Fibroblast of upper back skin (primary cell): ENCODE results near the gene ZNF646.

Experiments
- DNase-seq: peaks from one replicate; pipeline ENCODE4 v3.0.0-alpha.2; 2013

The ZNF646 gene

GRCh38 chr16:31063843-31064611 lies 10.2 kb upstream of the ZNF646 start:
- DNase-seq = no peak

- DNase-seq = peak; percentile 96
Measured at GRCh38 chr16:31064882-31065461, 9.2 kb upstream of the ZNF646 start.

GRCh38 chr16:31067342-31067741 lies 6.9 kb upstream of the ZNF646 start:
- DNase-seq = no peak

GRCh38 chr16:31071861-31072260 lies 2.4 kb upstream of the ZNF646 start:
- DNase-seq = peak; percentile 84

- DNase-seq = peak; percentile 22
Measured at GRCh38 chr16:31072540-31073141, 1.6 kb upstream of the ZNF646 start.

GRCh38 chr16:31073142-31073969 lies 866 bp upstream of the ZNF646 start:
- peak; percentile 87 for DNase-seq

GRCh38 chr16:31074814-31075183 lies 577 bp downstream of the ZNF646 start:
- DNase-seq = no peak

GRCh38 chr16:31076319-31076718 lies 2.1 kb downstream of the ZNF646 start:
- no peak for DNase-seq

- no peak for DNase-seq
Measured at GRCh38 chr16:31077024-31077423, 2.8 kb downstream of the ZNF646 start.

GRCh38 chr16:31077592-31078396 lies 3.6 kb downstream of the ZNF646 start:
- DNase-seq = no peak

- no peak for DNase-seq
Measured at GRCh38 chr16:31078597-31079341, 4.5 kb downstream of the ZNF646 start.

GRCh38 chr16:31079342-31079944 lies 5.2 kb downstream of the ZNF646 start:
- no peak for DNase-seq

- DNase-seq = no peak
Measured at GRCh38 chr16:31080035-31080629, 5.9 kb downstream of the ZNF646 start.

GRCh38 chr16:31080756-31081419 lies 6.7 kb downstream of the ZNF646 start:
- no peak for DNase-seq

- no peak for DNase-seq
Measured at GRCh38 chr16:31081428-31082351, 7.5 kb downstream of the ZNF646 start.

- no peak for DNase-seq
Measured at GRCh38 chr16:31082368-31083045, 8.3 kb downstream of the ZNF646 start.

GRCh38 chr16:31083081-31083480 lies 8.9 kb downstream of the ZNF646 start:
- no peak for DNase-seq

- no peak for DNase-seq
Measured at GRCh38 chr16:31083556-31083955, 9.3 kb downstream of the ZNF646 start.

GRCh38 chr16:31083981-31084380 lies 9.8 kb downstream of the ZNF646 start:
- DNase-seq = no peak
